Chondrocyte (in vitro differentiated cells): ENCODE measurements around the gene MAP2K7. TPM values are rescaled to one million over a fixed set of nuclear protein-coding genes. Genes with fewer than 3 reads are reported as not detected.

Experiments
- DNase-seq: peaks from one replicate; pipeline ENCODE4 v3.0.0; 2021; ENCODE audit warnings: mixed read lengths, low spot score
- H3K27ac Mint-ChIP-seq: one replicate; pipeline ENCODE4 v1.8.0; 2021; ENCODE audit warnings: mild to moderate bottlenecking, moderate library complexity, mixed read lengths; ENCODE audit not compliant: unreplicated experiment
- H3K27me3 Mint-ChIP-seq: 2 replicates; pipeline ENCODE4 v1.8.0; 2021; ENCODE audit warnings: low read depth, mixed read lengths
- H3K36me3 Mint-ChIP-seq: 2 replicates; pipeline ENCODE4 v1.8.0; 2021; ENCODE audit warnings: low read depth, mixed read lengths
- H3K4me1 Mint-ChIP-seq: 2 replicates; pipeline ENCODE4 v1.8.0; 2021; ENCODE audit warnings: low read depth, mild to moderate bottlenecking, mixed read lengths
- H3K4me3 Mint-ChIP-seq: one replicate; pipeline ENCODE4 v1.8.0; 2021; ENCODE audit warnings: mild to moderate bottlenecking, moderate library complexity, mixed read lengths; ENCODE audit not compliant: unreplicated experiment
- H3K9me3 Mint-ChIP-seq: 2 replicates; pipeline ENCODE4 v1.8.0; 2021; ENCODE audit warnings: low read depth, mixed read lengths
- CTCF ChIP-seq: fragments of 200-600 bp; sonication (generic); IDR thresholded peaks from 2 replicates; pipeline ENCODE4 v1.5.0; 2021; ENCODE audit warnings: antibody characterized with exemption, mild to moderate bottlenecking, moderate library complexity
- total RNA-seq: library from RNA; stranded (reverse); gene quantifications from 3 replicates; pipeline ENCODE4 v1.2.1, GENCODE V29; 2021

Gene MAP2K7
- total RNA-seq, 1 donor from 2014 or later: 24.4 TPM

GRCh38 chr19:7900401-7900870 lies 3.2 kb upstream of the MAP2K7 start:
- Mint-ChIP-seq H3K27me3 (no peaks in the 10 kb centered on the region), H3K27ac (no peak overlapping the region), H3K4me1 (peaks cover 20% of the 10 kb centered on the region), H3K4me3 (no peak overlapping the region), H3K9me3 (no peaks in the 10 kb centered on the region), H3K36me3 (peaks cover 6% of the 10 kb centered on the region)
- no peak for TF ChIP-seq CTCF
- DNase-seq: no peak

GRCh38 chr19:7900931-7901330 lies 2.7 kb upstream of the MAP2K7 start:
- Mint-ChIP-seq H3K9me3 (no peaks in the 10 kb centered on the region), H3K27me3 (no peaks in the 10 kb centered on the region), H3K4me3 (no peak overlapping the region), H3K4me1 (peaks cover 25% of the 10 kb centered on the region), H3K36me3 (peaks cover 6% of the 10 kb centered on the region), H3K27ac (no peak overlapping the region)
- no peak for DNase-seq
- no peak for TF ChIP-seq CTCF

GRCh38 chr19:7901337-7901736 lies 2.3 kb upstream of the MAP2K7 start:
- peaks cover 6% of the 10 kb centered on the region for H3K36me3 Mint-ChIP-seq
- no peak for DNase-seq
- no peaks in the 10 kb centered on the region for H3K9me3 Mint-ChIP-seq
- no peaks in the 10 kb centered on the region for H3K27me3 Mint-ChIP-seq
- TF ChIP-seq CTCF: no peak
- H3K4me3 Mint-ChIP-seq: no peak overlapping the region
- peaks cover 27% of the 10 kb centered on the region for H3K4me1 Mint-ChIP-seq
- H3K27ac Mint-ChIP-seq: no peak overlapping the region

- H3K27ac Mint-ChIP-seq: peak overlapping the region; percentile 94
- TF ChIP-seq CTCF: no peak
- no peak for DNase-seq
These were observed 857 bp upstream of the MAP2K7 start for GRCh38 chr19:7902796-7903243.

GRCh38 chr19:7904074-7905020 lies 670 bp downstream of the MAP2K7 start:
- Mint-ChIP-seq H3K36me3 (peaks cover 6% of the 10 kb centered on the region), H3K27ac (peak overlapping the region; percentile 81), H3K4me1 (peaks cover 27% of the 10 kb centered on the region), H3K9me3 (no peaks in the 10 kb centered on the region), H3K4me3 (peak overlapping the region; percentile 89), H3K27me3 (no peaks in the 10 kb centered on the region)
- TF ChIP-seq CTCF: no peak
- no peak for DNase-seq

More at GRCh38 chr19:7902796-7903243, 857 bp upstream of the MAP2K7 start:
- Mint-ChIP-seq H3K27me3 (no peaks in the 10 kb centered on the region), H3K9me3 (no peaks in the 10 kb centered on the region), H3K36me3 (peaks cover 6% of the 10 kb centered on the region), H3K4me3 (peak overlapping the region; percentile 89), H3K4me1 (peaks cover 27% of the 10 kb centered on the region)
